ENCODE results near the gene ERN1.

Gene ERN1

DNA sequence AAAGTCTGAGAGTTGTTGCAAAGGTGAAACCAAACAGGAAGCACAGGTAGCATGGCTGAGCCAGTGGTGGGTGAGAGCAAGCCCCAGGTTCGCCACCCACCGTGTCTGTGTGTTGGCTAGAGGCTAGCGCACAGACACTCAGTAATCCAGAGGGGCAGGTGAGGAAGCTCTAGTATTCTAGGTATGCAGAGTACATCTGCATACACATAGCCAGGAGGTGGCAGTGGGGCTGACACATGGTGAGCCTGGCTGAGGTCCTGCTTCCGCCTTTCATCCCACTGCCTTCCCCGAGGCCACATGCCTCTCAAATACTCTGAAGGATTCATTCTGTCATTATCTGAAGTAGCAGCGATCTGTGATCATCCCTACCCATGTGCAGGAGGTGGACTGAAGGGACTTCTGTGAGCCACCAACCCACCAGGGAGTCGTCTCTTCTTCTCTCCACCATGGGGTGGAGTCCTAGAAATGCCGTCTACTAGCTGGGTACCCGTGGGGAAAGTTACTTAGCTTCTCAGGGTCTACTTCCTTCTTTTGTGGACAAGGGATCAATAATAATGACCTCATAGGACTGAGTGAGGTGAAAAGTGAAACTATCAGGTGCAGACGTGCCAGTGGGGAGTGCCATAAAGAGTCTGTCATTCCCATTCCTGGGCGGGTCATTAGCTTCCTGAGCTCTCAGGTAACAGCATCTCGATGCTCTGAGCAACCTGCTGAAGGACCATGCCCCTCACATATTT is 73.5 kb downstream of the ERN1 start:
- no peak for DNase-seq

DNA sequence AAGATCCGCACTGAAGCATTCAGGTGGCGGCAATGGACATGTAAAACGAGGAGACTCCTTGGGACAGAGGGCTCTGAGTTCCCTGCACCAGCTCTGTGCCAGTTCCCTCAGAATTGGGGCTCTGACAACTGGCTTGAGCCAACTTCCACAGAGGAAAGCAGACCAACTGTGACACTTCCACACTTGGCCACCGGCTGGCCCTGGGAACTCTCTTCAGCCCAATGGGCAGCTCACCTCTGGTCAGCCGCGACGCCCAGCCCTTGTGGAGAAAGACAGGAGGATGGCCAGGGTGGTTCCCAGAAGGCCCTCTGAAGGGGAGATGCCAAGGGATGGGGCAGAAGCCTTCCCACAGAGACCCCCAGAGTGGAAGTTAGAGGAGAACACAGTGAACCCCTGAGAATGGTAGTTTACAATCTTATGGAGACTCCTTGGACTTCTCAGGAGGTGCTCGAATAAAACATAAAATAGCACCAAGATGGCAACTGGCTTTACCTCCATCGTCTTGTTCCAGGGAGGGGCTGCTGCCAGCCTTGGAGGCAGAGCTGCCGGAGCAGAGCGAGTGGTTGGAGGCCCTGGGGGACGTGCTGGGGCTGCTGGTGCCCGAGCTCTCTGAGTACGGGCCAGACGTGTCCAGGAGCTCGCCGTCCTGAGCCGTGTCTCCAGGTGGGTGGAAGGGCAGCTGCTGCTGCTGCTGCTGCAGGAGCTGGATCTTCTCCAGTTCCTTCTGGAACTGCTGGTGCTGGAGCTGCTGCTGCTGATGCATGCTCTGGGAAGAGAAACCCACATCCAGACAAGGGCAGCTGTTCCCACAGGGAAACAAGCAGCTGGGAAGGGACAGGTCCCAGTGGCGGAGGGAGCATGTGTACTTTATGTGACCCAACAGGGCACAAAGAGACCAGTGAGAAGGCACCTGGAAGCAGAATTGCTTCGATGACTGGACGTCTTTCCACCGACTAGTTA is 74.5 kb downstream of the ERN1 start:
- no peak for DNase-seq

DNA sequence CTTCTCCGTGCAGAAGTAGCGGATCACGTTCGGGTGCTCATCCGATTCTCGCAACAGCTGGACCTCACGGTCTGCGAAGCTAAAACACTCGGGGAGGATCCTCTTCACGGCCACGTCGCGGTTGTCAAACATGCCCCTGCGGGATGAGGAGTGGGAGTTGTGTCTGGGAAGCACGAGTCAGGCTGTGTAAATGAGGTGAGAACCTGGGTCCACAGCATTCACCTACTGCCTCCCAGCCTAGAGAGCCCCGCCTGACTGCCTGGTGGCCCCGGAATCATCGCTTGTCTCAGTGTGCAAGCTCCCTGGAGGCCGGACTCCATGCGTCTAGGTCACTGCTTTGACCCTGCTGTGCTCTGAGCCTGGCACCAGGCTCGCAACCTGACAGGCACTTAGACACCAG is 75.6 kb downstream of the ERN1 start:
- no peak for DNase-seq

DNA sequence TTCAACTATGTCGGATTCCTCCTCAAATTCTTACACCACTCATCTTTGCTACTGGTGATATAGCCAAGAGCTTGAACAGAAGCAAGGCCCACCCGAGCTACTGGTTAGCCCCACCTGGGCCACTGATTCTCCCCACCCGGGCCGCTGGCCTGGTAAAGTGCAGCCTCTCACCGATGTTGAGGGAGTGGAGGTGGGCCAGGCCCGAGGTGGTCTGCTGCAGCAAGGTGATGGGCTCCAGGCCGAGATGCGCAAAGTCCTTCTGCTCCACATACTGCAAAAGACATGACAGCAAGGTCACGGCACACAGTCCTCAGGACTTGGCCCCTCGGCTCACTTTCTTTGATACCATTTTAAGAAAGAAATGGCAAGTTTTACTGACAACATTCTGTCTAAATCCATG is 76.8 kb downstream of the ERN1 start:
- DNase-seq, result no peak

DNA sequence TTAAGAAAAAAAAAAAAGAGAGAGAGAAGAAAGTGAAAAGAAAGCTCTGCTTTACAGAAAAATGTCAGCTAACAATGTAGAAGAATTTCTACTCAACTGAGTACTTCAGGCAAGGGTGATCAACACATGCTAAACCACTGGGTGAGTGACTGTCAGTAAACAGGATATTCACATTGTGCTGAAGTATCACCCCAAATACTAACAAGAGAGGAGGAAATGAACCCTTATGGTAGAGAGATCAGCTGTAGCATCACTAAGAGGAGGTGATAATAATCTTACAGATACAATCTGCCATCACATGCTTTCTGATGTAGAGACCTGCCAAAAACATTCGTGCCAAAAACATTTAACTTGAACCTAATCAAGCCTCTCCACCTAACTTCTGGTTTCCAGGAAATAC is 78.8 kb downstream of the ERN1 start:
- DNase-seq, result peak in 1 of 2 donors; percentile 64

DNA sequence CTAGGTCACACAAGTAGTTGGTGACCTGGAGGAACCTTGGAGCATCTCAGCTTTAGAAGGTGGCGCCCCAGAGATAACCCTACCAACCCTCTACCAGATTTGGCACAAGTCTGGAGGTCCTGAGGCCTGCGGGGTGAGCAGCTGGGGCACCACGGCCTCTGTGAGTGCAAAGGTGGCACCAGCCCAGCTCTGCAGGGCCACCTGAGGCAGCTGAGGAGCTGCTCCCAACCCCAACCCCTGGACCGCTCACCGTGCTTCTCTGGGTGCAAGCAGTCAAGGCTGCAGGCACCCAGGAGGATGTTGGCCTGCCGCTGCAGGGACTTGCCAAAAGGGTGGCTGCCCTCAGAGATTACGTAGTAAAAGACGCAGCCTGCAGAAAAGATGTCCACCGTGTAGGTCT is 81.1 kb downstream of the ERN1 start:
- no peak for DNase-seq

DNA sequence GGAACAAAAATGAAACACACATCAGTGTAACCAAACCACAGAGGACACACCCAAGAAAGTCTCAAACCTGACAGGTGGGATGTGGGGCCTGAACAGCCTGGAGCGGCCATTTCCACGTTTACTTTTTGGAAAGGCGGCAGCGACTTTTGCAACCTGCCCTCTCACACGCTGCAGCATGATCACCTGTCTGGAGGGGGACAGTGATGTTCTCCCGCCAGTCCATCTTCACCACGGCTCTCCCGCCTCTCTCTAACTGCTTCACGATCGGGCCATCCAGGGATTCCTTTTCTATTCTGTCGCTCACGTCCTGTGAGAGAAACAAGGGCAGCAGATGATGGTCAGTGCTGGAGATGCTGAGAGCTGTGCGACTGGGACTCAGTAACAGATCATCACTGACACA is 84.8 kb downstream of the ERN1 start:
- no peak for DNase-seq

DNA sequence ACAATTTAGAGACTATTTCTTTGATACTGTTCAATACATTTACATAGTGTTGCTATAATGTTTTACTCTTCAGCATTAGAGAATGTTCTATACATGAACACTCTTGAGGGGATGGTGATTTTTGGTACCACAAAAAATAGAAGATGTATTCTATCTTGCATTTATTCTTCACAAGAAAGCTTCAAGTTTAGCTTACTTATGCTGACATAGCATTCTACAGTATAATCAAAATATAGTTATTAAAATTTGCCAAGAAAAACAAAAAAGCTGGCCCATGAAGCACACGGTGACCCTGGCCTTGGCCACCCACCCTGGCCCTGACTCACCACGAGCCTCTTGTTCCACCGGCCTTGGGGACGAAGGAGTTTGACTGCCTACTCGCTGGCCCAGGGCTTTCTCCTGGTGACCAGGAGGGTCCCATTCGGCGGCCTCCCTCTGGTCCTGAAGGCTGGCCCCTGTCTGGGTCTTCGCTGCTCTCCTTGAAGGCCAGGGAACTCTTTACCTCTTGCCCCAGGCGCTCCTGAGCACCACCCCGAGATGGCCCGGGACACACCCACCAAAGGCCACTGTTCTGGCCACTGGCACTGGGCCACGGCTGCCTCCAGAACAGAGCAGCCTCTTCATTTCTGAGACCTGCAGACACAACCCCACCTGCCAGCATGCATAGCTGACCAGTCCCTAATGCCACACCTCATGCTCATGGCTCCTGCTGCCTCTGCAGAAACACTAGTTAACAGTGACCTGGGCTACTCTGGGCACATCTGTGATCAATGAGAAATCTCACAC is 87.1 kb downstream of the ERN1 start:
- DNase-seq, result no peak

DNA sequence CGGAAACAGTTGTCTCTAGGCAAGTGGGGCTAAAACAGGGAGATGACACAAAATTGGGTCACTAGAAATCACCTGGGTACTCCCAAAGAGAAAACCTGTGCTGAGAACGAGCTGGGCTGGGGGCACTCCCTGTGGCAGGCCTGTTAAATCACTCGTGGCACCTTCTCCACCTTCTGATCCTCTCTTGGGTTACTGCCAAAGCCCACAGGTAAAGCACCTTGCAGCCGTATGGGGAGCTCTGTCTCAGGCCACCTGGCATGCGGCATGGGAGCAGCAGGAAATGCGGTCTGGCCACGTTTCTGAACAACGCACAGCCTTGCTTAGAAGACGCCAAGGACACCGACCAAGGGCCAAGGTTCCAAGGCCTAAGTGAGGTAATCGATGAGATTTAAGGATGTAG is 88.0 kb downstream of the ERN1 start:
- no peak for DNase-seq

DNA sequence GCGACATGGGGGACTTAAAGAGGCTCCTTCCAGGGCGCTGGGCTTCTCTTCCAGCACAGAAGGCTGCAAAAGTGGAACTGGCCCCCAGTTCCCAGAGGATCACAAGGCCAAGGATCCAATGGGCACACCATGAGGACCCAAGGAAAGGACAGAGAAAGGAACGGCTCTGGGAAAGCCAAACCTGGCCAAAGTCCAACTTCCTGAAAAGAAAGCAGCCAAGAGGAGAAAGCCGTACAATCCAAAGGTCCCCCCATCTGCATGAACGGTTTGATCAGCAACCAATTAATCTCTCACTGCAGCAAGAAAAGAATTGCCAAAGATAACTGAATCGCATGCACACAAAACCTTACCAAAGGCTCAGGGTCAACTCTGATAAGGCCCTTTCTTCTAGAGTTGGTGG is 89.7 kb downstream of the ERN1 start:
- no peak for DNase-seq

DNA sequence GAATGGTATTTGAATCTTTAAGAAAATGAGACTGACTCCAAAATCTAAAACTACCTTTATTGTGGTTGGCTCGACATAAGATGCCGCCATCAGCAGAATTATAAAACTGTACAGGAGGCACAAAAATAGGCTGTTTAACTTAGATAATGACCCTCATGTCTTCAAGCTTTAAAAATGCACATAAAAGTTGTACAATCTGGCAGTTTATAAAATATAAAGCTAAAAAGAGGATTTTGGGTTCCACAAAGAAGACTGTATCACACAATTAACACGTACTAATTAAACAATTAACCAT is 90.9 kb downstream of the ERN1 start:
- no peak for DNase-seq

DNA sequence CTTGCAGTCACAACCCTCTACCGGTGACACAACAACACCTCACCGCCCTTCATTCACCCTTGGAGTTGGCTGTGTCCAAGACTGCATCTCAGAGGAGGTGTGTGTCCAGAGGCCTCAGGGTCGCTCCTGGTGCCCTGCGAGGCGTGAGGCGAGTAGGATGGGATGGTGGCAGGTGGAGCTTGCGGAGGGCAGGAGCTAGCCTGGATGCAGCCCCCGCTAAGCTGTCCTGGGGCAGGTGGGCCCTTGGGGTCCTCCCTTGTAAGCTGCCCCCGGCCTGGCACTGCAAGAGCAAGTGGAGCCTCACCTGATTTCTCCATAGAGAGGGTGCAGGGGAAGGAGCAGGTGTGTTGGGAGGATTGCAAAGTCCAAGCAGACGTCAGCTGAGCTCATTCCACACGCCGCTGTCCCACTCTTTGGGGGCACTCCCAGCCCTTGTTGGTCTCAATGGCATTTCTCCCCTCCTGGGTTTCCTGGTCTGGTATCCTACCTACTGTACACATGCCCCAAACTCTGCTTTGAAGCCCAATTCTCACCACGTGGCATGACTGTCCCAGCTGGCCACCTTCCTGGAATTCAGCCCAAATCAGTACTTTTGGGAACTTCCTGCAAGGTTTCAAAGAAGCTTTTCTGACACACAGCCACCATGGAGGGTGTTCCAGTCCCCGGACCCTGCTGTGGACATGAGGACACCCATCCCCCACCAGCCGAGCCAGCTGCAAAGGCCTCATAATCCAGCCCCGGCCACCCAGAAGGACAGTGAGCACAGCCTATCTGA is 91.4 kb downstream of the ERN1 start:
- no peak for DNase-seq

DNA sequence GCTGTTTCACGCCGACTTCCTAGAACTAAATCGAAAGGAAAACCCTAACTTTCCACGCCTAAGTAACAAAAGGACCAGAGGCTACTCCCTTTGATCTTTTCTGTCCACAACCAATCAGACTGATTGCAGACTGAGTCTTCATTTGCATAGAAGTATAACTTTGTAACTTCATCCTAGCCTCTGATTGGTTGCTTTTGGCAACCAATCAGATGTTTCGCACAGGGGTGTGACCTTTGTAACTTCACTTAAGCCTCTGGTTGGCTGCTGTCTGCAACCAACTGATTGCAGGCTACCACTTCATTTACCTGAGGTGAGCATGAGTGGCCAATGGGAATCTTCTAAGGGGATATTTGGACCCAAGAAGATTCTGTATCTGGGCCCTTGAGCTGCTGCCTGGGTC is 92.1 kb downstream of the ERN1 start:
- no peak for DNase-seq

DNA sequence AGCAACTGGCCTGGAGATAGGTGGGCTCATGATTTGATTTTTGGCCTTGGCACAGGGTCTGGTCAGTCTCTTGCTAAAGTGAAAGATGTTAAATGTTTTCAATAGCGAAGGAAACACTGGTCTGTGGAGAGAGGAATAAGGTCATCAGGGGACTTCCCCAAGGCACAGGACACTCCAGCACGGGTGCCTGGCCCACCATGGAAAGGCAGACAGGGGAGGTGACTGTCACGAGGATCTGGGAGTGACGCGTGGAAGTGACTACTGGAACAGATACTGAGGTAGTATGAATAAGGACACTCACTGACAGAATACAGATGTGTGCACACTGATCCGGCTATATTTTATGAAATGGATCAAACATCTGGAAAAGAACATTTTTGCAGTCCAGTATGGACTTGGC is 92.8 kb downstream of the ERN1 start:
- DNase-seq, result no peak

DNA sequence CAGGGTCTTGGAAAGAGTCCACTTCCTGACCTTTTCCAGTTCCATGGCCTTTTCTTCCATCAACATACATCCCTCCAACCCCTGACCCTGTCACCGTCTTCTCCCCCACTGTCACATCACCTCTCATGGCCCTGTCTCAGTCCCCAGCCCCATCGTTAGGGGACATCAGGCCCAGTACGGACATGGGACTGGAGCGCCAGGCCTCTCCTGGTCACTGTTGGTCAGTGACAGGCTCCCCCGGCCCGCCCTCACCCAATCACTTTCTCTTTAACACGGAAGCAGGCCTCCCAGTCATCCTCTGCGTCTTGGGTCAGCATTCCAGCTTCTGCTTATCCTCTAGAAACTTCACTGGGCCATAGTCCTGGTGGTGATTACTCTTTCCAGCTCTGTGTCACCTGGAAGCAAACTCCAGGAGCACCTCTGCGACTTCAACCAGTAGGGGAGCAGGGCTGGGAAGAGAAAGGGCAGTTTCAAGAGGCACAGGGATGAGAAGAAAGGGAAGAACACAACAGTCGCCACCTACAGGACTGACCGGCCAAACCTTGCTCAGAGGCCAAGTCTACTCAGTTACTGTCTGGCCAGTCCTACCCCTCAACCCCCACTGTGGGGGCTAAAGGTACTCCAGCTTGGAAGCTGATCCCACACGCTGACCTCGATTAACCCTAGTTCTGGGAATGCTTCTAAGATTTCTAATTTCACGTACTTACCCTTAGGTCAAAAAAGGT is 93.6 kb downstream of the ERN1 start:
- no peak for DNase-seq

DNA sequence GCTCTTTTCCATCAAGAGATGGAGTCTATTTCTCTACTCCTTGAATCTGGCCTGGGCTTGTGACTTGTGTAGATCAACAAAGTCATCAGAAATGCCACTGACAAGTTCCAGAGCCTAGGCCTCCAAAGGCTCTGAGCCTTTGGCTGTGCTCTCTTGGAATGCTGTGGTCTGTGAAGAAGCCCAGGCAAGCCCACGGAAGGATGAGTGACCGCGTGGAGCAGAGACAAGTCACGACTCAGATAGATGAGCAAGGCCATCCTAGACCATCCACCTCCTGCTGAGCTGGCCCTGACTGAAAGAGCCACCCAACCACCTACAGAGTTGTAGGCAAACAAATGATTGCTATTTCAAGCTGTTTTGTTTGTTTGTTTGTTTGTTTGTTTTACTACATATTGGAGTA is 97.9 kb downstream of the ERN1 start:
- DNase-seq, result no peak

DNA sequence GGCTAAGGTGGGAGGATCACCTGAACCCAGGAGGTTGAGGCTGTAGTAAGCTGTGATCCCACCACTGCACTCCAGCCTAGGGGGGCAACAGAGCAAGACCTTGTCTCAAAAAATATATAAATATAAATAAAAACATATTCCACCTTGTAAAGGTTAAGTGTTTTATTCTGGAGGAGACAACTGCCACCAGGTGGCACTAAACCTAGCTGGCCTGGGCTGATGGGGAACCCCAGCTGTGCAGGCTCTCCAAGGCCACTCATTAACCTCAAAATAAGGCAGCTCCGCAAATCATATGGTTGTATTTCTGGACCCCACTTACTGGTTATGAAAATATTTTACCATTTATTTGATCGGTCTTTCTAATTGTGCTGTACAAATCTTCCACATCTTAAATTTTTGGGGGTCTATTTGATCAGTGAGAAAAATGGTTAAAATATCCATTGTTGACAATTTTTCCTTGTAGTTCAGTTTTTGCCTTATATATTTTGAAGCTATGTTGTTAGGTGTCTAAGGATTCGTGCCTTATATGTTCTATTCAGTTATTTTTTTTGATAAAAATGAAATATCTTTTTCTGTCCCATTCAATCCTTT is 101.0 kb downstream of the ERN1 start:
- peak; percentile 74 to 81 for DNase-seq

DNA sequence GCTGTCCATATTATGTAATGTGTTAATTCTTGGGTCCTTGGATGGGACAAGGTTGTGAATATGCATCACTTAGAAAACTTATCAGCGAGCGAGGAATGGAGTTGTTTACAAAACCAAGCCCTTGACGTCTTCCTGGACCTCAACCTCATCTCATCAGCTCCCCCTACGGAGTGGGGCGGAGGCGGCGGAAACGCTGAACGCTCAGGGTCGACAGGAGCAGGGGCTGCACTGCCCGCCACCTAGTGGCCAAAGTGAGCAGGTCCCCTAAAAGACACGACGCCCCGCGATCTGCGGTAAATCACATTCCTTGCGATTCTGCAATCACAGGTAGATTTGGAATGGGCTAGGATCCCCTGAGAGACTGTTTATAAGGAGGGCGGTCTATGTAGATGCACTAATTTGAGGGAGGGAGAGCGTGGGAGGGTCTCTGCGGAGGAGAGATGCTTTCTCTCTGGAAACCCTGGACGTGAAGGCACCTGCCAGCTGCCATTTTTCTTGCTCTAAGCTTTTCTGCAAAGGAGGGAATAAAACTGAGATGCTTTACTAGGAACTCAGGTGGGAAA is 104.1 kb downstream of the ERN1 start:
- DNase-seq, result peak; percentile 95

DNA sequence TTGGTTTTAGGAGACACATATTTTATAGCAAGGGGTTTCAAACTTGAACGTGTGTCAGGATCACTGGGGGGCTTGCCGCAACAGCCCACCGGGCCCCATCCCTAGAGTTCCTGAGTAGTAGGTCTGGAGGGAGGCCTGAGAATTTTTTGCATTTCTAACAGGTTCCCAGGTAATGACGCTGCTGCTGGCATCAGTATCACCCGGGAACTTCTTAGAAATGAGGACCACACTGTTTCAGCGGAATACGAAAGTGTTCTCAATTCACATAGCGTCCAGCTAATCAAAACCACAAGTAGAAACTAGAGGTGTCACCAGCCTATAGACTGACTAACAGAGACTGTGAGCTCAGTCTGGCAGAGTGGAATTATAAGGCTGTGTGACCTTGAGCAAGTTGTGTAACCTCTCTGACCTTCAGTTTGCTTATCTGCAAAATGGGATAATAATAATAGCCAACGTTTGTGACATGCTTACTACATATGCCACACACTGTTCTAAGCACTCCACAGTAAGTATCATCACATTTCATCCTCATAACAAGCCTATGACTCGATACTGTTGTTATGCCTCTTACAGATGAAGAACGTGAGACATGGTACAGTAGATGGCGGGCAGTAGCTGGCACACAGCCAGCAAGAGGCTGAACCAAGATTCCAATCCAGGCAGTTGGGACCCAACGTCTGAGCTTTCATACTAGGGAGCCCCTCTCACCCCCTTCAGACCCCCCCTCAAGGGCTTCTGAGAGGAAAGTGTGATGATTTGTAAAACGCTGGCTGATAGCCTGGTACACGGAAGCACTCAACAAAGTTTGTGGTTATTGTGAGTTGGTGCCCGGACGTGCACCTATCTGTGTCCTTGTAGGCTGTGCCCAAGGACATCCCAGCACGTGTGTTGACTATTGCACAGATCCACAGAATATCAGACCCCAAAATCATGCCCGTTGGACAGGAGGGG is 104.9 kb downstream of the ERN1 start:
- DNase-seq, result peak; percentile 40 to 69

DNA sequence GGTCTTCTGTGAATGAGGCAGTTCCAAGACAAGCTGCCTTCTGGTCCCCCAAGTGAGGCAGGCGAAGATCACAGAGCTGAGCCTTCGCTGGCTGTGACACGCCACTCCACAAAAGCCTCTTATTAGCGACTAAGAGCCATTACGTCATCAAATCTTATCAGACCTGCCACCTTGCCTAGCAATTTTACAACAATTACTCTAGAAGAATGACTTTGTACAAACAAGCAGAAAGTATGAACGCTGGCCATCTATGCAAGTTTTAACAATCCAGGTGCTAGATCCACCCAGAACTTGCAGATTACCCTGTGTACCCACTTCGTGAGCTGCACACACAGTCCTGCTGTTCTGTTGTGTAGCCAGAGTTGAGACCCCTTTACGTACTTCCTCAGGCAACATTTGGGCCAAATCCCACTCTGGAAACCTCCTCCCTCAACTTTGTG is 105.7 kb downstream of the ERN1 start:
- no peak for DNase-seq

Data from CD4-positive, alpha-beta T cell treated with Interleukin-1 beta for 1 hour (primary cell).